ENCODE results near the gene ANO9.

Gene ANO9

GRCh38 chr11:380095-380480, 61.7 kb downstream of the ANO9 start:
- H3K4me3 ChIP-seq (ENCODE audit: low read depth, low read length): no peak overlapping the region
- no peak overlapping the region for H3K27ac ChIP-seq (ENCODE audit: low read depth, low read length)
- H3K4me1 ChIP-seq (ENCODE audit: control insufficient read depth, insufficient read depth, low read length, unreplicated experiment): no peaks in the 10 kb centered on the region
- H3K79me2 ChIP-seq (ENCODE audit: control insufficient read depth, insufficient read depth, low read length, unreplicated experiment): no peaks in the 10 kb centered on the region
- no peak overlapping the region for H2AFZ ChIP-seq (ENCODE audit: low read length, unreplicated experiment)
- H3K36me3 ChIP-seq (ENCODE audit: insufficient read depth, low read length): no peaks in the 10 kb centered on the region
- H3K27me3 ChIP-seq (ENCODE audit: insufficient read depth, low read length): no peaks in the 10 kb centered on the region

- Histone ChIP-seq H3K79me2 (ENCODE audit: control insufficient read depth, insufficient read depth, low read length, unreplicated experiment) (no peaks in the 10 kb centered on the region), H3K27ac (ENCODE audit: low read depth, low read length) (no peak overlapping the region), H3K4me3 (ENCODE audit: low read depth, low read length) (no peak overlapping the region), H3K36me3 (ENCODE audit: insufficient read depth, low read length) (no peaks in the 10 kb centered on the region), H3K27me3 (ENCODE audit: insufficient read depth, low read length) (no peaks in the 10 kb centered on the region), H2AFZ (ENCODE audit: low read length, unreplicated experiment) (no peak overlapping the region), H3K4me1 (ENCODE audit: control insufficient read depth, insufficient read depth, low read length, unreplicated experiment) (no peaks in the 10 kb centered on the region)
These were observed 62.4 kb downstream of the ANO9 start for GRCh38 chr11:379205-380094.

GRCh38 chr11:377883-378500, 63.8 kb downstream of the ANO9 start:
- Histone ChIP-seq H3K36me3 (ENCODE audit: insufficient read depth, low read length) (no peaks in the 10 kb centered on the region), H3K4me3 (ENCODE audit: low read depth, low read length) (no peak overlapping the region), H3K4me1 (ENCODE audit: control insufficient read depth, insufficient read depth, low read length, unreplicated experiment) (no peaks in the 10 kb centered on the region), H3K27me3 (ENCODE audit: insufficient read depth, low read length) (no peaks in the 10 kb centered on the region), H2AFZ (ENCODE audit: low read length, unreplicated experiment) (no peak overlapping the region), H3K79me2 (ENCODE audit: control insufficient read depth, insufficient read depth, low read length, unreplicated experiment) (no peaks in the 10 kb centered on the region), H3K27ac (ENCODE audit: low read depth, low read length) (no peak overlapping the region)

GRCh38 chr11:377174-377865, 64.5 kb downstream of the ANO9 start:
- Histone ChIP-seq H3K4me3 (ENCODE audit: low read depth, low read length) (no peak overlapping the region), H3K27me3 (ENCODE audit: insufficient read depth, low read length) (no peaks in the 10 kb centered on the region), H3K36me3 (ENCODE audit: insufficient read depth, low read length) (no peaks in the 10 kb centered on the region), H3K4me1 (ENCODE audit: control insufficient read depth, insufficient read depth, low read length, unreplicated experiment) (no peaks in the 10 kb centered on the region), H2AFZ (ENCODE audit: low read length, unreplicated experiment) (no peak overlapping the region), H3K79me2 (ENCODE audit: control insufficient read depth, insufficient read depth, low read length, unreplicated experiment) (no peaks in the 10 kb centered on the region), H3K27ac (ENCODE audit: low read depth, low read length) (no peak overlapping the region)

GRCh38 chr11:376531-377173, 65.2 kb downstream of the ANO9 start:
- Histone ChIP-seq H3K27me3 (ENCODE audit: insufficient read depth, low read length) (no peaks in the 10 kb centered on the region), H3K79me2 (ENCODE audit: control insufficient read depth, insufficient read depth, low read length, unreplicated experiment) (no peaks in the 10 kb centered on the region)

GRCh38 chr11:375065-376025, 66.5 kb downstream of the ANO9 start:
- no peaks in the 10 kb centered on the region for H3K79me2 ChIP-seq (ENCODE audit: control insufficient read depth, insufficient read depth, low read length, unreplicated experiment)
- H2AFZ ChIP-seq (ENCODE audit: low read length, unreplicated experiment): no peak overlapping the region
- H3K4me1 ChIP-seq (ENCODE audit: control insufficient read depth, insufficient read depth, low read length, unreplicated experiment): no peaks in the 10 kb centered on the region
- no peaks in the 10 kb centered on the region for H3K36me3 ChIP-seq (ENCODE audit: insufficient read depth, low read length)
- no peak overlapping the region for H3K27ac ChIP-seq (ENCODE audit: low read depth, low read length)
- peaks cover 6% of the 10 kb centered on the region for H3K27me3 ChIP-seq (ENCODE audit: insufficient read depth, low read length)
- H3K4me3 ChIP-seq (ENCODE audit: low read depth, low read length): no peak overlapping the region

More at GRCh38 chr11:376531-377173, 65.2 kb downstream of the ANO9 start:
- Histone ChIP-seq H3K27ac (ENCODE audit: low read depth, low read length) (no peak overlapping the region), H3K36me3 (ENCODE audit: insufficient read depth, low read length) (no peaks in the 10 kb centered on the region), H3K4me3 (ENCODE audit: low read depth, low read length) (no peak overlapping the region), H2AFZ (ENCODE audit: low read length, unreplicated experiment) (no peak overlapping the region), H3K4me1 (ENCODE audit: control insufficient read depth, insufficient read depth, low read length, unreplicated experiment) (no peaks in the 10 kb centered on the region)

GRCh38 chr11:373716-374551, 67.9 kb downstream of the ANO9 start:
- no peak overlapping the region for H2AFZ ChIP-seq (ENCODE audit: low read length, unreplicated experiment)

GRCh38 chr11:372809-373715, 68.7 kb downstream of the ANO9 start:
- H2AFZ ChIP-seq (ENCODE audit: low read length, unreplicated experiment): no peak overlapping the region
- no peaks in the 10 kb centered on the region for H3K36me3 ChIP-seq (ENCODE audit: insufficient read depth, low read length)
- H3K4me3 ChIP-seq (ENCODE audit: low read depth, low read length): no peak overlapping the region
- no peaks in the 10 kb centered on the region for H3K79me2 ChIP-seq (ENCODE audit: control insufficient read depth, insufficient read depth, low read length, unreplicated experiment)
- no peaks in the 10 kb centered on the region for H3K4me1 ChIP-seq (ENCODE audit: control insufficient read depth, insufficient read depth, low read length, unreplicated experiment)
- no peak overlapping the region for H3K27ac ChIP-seq (ENCODE audit: low read depth, low read length)
- H3K27me3 ChIP-seq (ENCODE audit: insufficient read depth, low read length): peaks cover 17% of the 10 kb centered on the region

More at GRCh38 chr11:373716-374551, 67.9 kb downstream of the ANO9 start:
- Histone ChIP-seq H3K36me3 (ENCODE audit: insufficient read depth, low read length) (no peaks in the 10 kb centered on the region), H3K27me3 (ENCODE audit: insufficient read depth, low read length) (peaks cover 10% of the 10 kb centered on the region), H3K4me3 (ENCODE audit: low read depth, low read length) (no peak overlapping the region), H3K4me1 (ENCODE audit: control insufficient read depth, insufficient read depth, low read length, unreplicated experiment) (no peaks in the 10 kb centered on the region), H3K27ac (ENCODE audit: low read depth, low read length) (no peak overlapping the region), H3K79me2 (ENCODE audit: control insufficient read depth, insufficient read depth, low read length, unreplicated experiment) (no peaks in the 10 kb centered on the region)

Data from ACC112 (cell line).